ENCODE results near the gene MBNL1. TPM values are rescaled to one million over a fixed set of nuclear protein-coding genes. Genes with fewer than 3 reads are reported as not detected.

The MBNL1 gene
- total RNA-seq, 4 donors from 2014 or later: 353 to 653 (median 495) TPM

GRCh38 chr3:152454076-152454875, 185.5 kb downstream of the MBNL1 start:
- no peak overlapping the region for H3K4me3 ChIP-seq
- 43 to 50% methylated on average over 6 of the region's 6 CpGs for WGBS, 2 donors
- peaks cover 0 to 34% (median 0%) of the 10 kb centered on the region in 3 donors for H3K36me3 ChIP-seq
- peaks cover 0 to 56% (median 0%) of the 10 kb centered on the region in 4 donors for H3K4me1 ChIP-seq
- TF ChIP-seq CTCF (IDR thresholded peaks at IDR 0.05) (no peak), EP300 (IDR thresholded peaks at IDR 0.05) (no peak), POLR2A (IDR thresholded peaks at IDR 0.05) (no peak)
- H3K27me3 ChIP-seq: no peaks in the 10 kb centered on the region
- DNase-seq (ENCODE audit: low spot score in 2 of 2): no peak
- H3K27ac ChIP-seq: no peak overlapping the region
- H3K9me3 ChIP-seq: no peaks in the 10 kb centered on the region

GRCh38 chr3:152455989-152456388, 187.3 kb downstream of the MBNL1 start:
- Histone ChIP-seq H3K4me3 (no peak overlapping the region), H3K27me3 (no peaks in the 10 kb centered on the region), H3K4me1 (peaks cover 0 to 55% (median 2%) of the 10 kb centered on the region in 4 donors), H3K9me3 (no peaks in the 10 kb centered on the region), H3K27ac (no peak overlapping the region), H3K36me3 (peaks cover 0 to 44% (median 7%) of the 10 kb centered on the region in 3 donors)
- TF ChIP-seq POLR2A (IDR thresholded peaks at IDR 0.05) (no peak), CTCF (IDR thresholded peaks at IDR 0.05) (no peak), EP300 (IDR thresholded peaks at IDR 0.05) (no peak)
- WGBS, 2 donors: 98% methylated on average over 8 of the region's 8 CpGs
- no peak for DNase-seq (ENCODE audit: low spot score in 2 of 2)

- Histone ChIP-seq H3K36me3 (peaks cover 0 to 39% (median 7%) of the 10 kb centered on the region in 3 donors), H3K4me3 (no peak overlapping the region), H3K4me1 (peaks cover 0 to 61% (median 4%) of the 10 kb centered on the region in 4 donors), H3K9me3 (no peaks in the 10 kb centered on the region), H3K27me3 (no peaks in the 10 kb centered on the region), H3K27ac (no peak overlapping the region)
- DNase-seq (ENCODE audit: low spot score in 2 of 2): no peak
- 58 to 62% methylated on average over 7 of the region's 7 CpGs for WGBS, 2 donors
- TF ChIP-seq EP300 (IDR thresholded peaks at IDR 0.05) (no peak), POLR2A (IDR thresholded peaks at IDR 0.05) (no peak), CTCF (IDR thresholded peaks at IDR 0.05) (no peak)
Observed at GRCh38 chr3:152457500-152458375, 189.0 kb downstream of the MBNL1 start.

GRCh38 chr3:152458376-152459117, 189.8 kb downstream of the MBNL1 start:
- Histone ChIP-seq H3K4me3 (no peak overlapping the region), H3K36me3 (peaks cover 0 to 40% (median 7%) of the 10 kb centered on the region in 3 donors), H3K4me1 (peaks cover 0 to 63% (median 11%) of the 10 kb centered on the region in 4 donors)

More at GRCh38 chr3:152458376-152459117, 189.8 kb downstream of the MBNL1 start:
- WGBS, 2 donors: 73 to 77% methylated on average over 5 of the region's 5 CpGs
- Histone ChIP-seq H3K27ac (no peak overlapping the region), H3K9me3 (no peaks in the 10 kb centered on the region), H3K27me3 (no peaks in the 10 kb centered on the region)
- no peak for DNase-seq (ENCODE audit: low spot score in 2 of 2)
- TF ChIP-seq POLR2A (IDR thresholded peaks at IDR 0.05): no peak
- TF ChIP-seq CTCF (IDR thresholded peaks at IDR 0.05): no peak
- no peak for TF ChIP-seq EP300 (IDR thresholded peaks at IDR 0.05)

Measured in tibial nerve (tissue), 4 donors.